ENCODE data around the gene DCAF11. TPM values are rescaled to one million over a fixed set of nuclear protein-coding genes. Genes with fewer than 3 reads are reported as not detected.

Gene DCAF11
- total and polyA plus RNA-seq, 2 of the 13 experiments (the other 11 are each of a cell fraction or from before 2014, with no cell fraction given) = 150 to 257 TPM

DNA sequence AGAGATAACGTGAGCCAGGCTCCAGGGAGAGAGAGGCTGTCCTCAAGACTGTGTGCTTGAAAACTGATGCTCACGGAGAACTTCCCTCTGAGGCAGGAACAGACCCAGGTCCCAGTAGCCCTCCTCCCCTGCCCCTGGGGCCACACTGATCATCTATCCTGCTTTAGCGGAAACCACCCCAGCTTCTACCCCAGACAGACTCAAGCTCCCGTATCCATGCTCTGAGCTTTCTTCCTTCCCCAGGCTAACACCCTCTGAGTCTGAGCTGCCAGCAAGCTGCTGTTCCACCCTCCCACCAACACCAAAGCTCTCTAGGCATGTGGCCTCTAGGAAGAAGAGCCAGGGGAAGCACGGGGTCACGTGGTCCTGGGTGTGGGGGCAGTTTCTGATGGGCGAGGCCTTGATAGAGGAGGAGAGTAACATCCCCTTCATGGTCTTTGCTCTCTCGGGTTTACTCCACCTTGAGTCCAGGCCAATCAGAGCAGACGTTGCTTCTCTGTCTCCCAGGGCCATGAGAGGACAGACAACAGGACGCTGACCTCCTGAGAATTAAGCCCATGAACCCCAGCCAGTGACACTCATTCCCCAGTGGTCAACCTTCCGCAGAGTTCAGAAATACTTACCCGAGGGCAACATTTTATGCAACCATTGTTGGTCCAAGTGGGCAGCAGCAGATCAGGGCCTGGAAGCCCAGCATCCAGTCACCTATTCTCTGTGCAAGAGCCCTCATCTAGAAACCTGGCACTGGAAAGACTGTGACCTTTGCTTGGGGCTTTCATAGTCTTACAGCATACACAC lies 19.1 kb upstream of the DCAF11 start (continued):
- TF ChIP-seq, protein P1, sequence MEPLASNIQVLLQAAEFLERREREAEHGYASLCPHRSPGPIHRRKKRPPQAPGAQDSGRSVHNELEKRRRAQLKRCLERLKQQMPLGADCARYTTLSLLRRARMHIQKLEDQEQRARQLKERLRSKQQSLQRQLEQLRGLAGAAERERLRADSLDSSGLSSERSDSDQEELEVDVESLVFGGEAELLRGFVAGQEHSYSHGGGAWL (CRISPR knock-in tag; IDR thresholded peaks at IDR 0.05) = peak; percentile 99
- TF ChIP-seq ZBTB3 (CRISPR knock-in tag; IDR thresholded peaks at IDR 0.05; ENCODE audit: borderline replicate concordance, low read depth) = peak; percentile 93
- peak; percentile 71; the same call in 1 of the 2 replicates for TF ChIP-seq LCORL (IDR thresholded peaks at IDR 0.05)
- TF ChIP-seq LCORL (CRISPR knock-in tag; IDR thresholded peaks at IDR 0.05) = no peak
- TF ChIP-seq ZNF766 (CRISPR knock-in tag; IDR thresholded peaks at IDR 0.05; ENCODE audit: borderline replicate concordance) = peak; percentile 88; the same call in 1 of the 2 replicates
- TF ChIP-seq ZNF7 (CRISPR knock-in tag; IDR thresholded peaks at IDR 0.05) = peak; percentile 61; the same call in 1 of the 2 replicates
- TF ChIP-seq, protein P2, sequence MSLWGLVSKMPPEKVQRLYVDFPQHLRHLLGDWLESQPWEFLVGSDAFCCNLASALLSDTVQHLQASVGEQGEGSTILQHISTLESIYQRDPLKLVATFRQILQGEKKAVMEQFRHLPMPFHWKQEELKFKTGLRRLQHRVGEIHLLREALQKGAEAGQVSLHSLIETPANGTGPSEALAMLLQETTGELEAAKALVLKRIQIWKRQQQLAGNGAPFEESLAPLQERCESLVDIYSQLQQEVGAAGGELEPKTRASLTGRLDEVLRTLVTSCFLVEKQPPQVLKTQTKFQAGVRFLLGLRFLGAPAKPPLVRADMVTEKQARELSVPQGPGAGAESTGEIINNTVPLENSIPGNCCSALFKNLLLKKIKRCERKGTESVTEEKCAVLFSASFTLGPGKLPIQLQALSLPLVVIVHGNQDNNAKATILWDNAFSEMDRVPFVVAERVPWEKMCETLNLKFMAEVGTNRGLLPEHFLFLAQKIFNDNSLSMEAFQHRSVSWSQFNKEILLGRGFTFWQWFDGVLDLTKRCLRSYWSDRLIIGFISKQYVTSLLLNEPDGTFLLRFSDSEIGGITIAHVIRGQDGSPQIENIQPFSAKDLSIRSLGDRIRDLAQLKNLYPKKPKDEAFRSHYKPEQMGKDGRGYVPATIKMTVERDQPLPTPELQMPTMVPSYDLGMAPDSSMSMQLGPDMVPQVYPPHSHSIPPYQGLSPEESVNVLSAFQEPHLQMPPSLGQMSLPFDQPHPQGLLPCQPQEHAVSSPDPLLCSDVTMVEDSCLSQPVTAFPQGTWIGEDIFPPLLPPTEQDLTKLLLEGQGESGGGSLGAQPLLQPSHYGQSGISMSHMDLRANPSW (CRISPR knock-in tag; IDR thresholded peaks at IDR 0.05; ENCODE audit: borderline replicate concordance) = peak; percentile 96
- TF ChIP-seq JARID2 (CRISPR knock-in tag; IDR thresholded peaks at IDR 0.05; ENCODE audit: insufficient replicate concordance) = peak; percentile 20
- TF ChIP-seq EZH2 (conservative IDR thresholded peaks at IDR 0.05; ENCODE audit: low read depth, low read length) = no peak
- TF ChIP-seq TEAD2 (CRISPR knock-in tag; IDR thresholded peaks at IDR 0.05) = no peak
- TF ChIP-seq, protein P3, sequence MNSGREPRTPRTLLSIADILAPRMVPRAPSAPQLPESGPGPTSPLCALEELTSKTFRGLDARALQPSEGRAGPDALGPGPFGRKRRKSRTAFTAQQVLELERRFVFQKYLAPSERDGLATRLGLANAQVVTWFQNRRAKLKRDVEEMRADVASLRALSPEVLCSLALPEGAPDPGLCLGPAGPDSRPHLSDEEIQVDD (CRISPR knock-in tag; IDR thresholded peaks at IDR 0.05; ENCODE audit: borderline replicate concordance) = peak; percentile 39; the same call in 1 of the 2 replicates
- TF ChIP-seq ZNF724P (CRISPR knock-in tag; IDR thresholded peaks at IDR 0.05; ENCODE audit: borderline replicate concordance) = peak; percentile 99
- TF ChIP-seq SOX13 (IDR thresholded peaks at IDR 0.05) = peak; percentile 74
- peak; percentile 82 to 96 for TF ChIP-seq SOX13 (CRISPR knock-in tag; conservative IDR thresholded peaks at IDR 0.05 in 1 of 2, IDR thresholded peaks at IDR 0.05 in 1 of 2)
- peak; percentile 95; the same call in 1 of the 2 replicates for TF ChIP-seq CHCHD3 (CRISPR knock-in tag; IDR thresholded peaks at IDR 0.05)
- TF ChIP-seq ZSCAN20 (CRISPR knock-in tag; IDR thresholded peaks at IDR 0.05; ENCODE audit: borderline replicate concordance) = no peak; the same call in 1 of the 2 replicates
- no peak; the same call in 1 of the 2 replicates for TF ChIP-seq ZNF484 (CRISPR knock-in tag; IDR thresholded peaks at IDR 0.05; ENCODE audit: borderline replicate concordance, low read depth)
- TF ChIP-seq HOXA9 (CRISPR knock-in tag; IDR thresholded peaks at IDR 0.05; ENCODE audit: borderline replicate concordance) = no peak
- peak; percentile 74; the same call in 1 of the 2 replicates for TF ChIP-seq KLF13 (CRISPR knock-in tag; IDR thresholded peaks at IDR 0.05)
- TF ChIP-seq RBM22 (optimal IDR thresholded peaks at IDR 0.05; ENCODE audit: low read length) = peak; percentile 98
- TF ChIP-seq, protein P4, sequence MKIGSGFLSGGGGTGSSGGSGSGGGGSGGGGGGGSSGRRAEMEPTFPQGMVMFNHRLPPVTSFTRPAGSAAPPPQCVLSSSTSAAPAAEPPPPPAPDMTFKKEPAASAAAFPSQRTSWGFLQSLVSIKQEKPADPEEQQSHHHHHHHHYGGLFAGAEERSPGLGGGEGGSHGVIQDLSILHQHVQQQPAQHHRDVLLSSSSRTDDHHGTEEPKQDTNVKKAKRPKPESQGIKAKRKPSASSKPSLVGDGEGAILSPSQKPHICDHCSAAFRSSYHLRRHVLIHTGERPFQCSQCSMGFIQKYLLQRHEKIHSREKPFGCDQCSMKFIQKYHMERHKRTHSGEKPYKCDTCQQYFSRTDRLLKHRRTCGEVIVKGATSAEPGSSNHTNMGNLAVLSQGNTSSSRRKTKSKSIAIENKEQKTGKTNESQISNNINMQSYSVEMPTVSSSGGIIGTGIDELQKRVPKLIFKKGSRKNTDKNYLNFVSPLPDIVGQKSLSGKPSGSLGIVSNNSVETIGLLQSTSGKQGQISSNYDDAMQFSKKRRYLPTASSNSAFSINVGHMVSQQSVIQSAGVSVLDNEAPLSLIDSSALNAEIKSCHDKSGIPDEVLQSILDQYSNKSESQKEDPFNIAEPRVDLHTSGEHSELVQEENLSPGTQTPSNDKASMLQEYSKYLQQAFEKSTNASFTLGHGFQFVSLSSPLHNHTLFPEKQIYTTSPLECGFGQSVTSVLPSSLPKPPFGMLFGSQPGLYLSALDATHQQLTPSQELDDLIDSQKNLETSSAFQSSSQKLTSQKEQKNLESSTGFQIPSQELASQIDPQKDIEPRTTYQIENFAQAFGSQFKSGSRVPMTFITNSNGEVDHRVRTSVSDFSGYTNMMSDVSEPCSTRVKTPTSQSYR (CRISPR knock-in tag; IDR thresholded peaks at IDR 0.05; ENCODE audit: borderline replicate concordance) = peak; percentile 96
- peak; percentile 87 for TF ChIP-seq ZNF264 (CRISPR knock-in tag; IDR thresholded peaks at IDR 0.05)
- TF ChIP-seq ZNF207 (IDR thresholded peaks at IDR 0.05; ENCODE audit: borderline replicate concordance) = no peak
